RWPE2 (cell line): ENCODE data around the gene CEP85L.

Source experiments
- ATAC-seq: fragments of 200-7000 bp; cut with Tn5 transposase; 3 replicates; pipeline ENCODE4 v1.9.1; 2021; ENCODE audit warnings: low read depth
- DNase-seq: peaks from one replicate; pipeline ENCODE4 v3.0.0-alpha.2; 2020; ENCODE audit warnings: low spot score
- H3K27ac ChIP-seq: fragments of 450-650 bp; 2 replicates; pipeline ENCODE4 v1.5.1; 2017; ENCODE audit warnings: mild to moderate bottlenecking; ENCODE audit not compliant: poor library complexity, severe bottlenecking
- H3K27me3 ChIP-seq: fragments of 250-450 bp; sonication (Bioruptor Pico); 2 replicates; pipeline ENCODE4 v1.5.1; 2021; ENCODE audit warnings: mild to moderate bottlenecking, moderate library complexity; ENCODE audit not compliant: insufficient read depth, poor library complexity, severe bottlenecking
- H3K36me3 ChIP-seq: fragments of 250-450 bp; sonication (Bioruptor Pico); 2 replicates; pipeline ENCODE4 v1.5.1; 2020; ENCODE audit warnings: low read depth, mild to moderate bottlenecking, moderate library complexity
- H3K4me1 ChIP-seq: fragments of 250-450 bp; sonication (Bioruptor Pico); 2 replicates; pipeline ENCODE4 v1.5.1; 2021; ENCODE audit warnings: mild to moderate bottlenecking, moderate library complexity; ENCODE audit not compliant: insufficient read depth, poor library complexity, severe bottlenecking
- H3K4me3 ChIP-seq: fragments of 250-450 bp; sonication (Bioruptor Pico); 2 replicates; pipeline ENCODE4 v1.5.1; 2021; ENCODE audit warnings: mild to moderate bottlenecking, moderate library complexity; ENCODE audit not compliant: severe bottlenecking
- H3K9me3 ChIP-seq: fragments of 250-450 bp; sonication (Bioruptor Pico); 2 replicates; pipeline ENCODE4 v1.5.1; 2021; ENCODE audit warnings: mild to moderate bottlenecking, moderate library complexity; ENCODE audit not compliant: severe bottlenecking
- TF ChIP-seq, protein P1 (sequence below): fragments of 450-650 bp; IDR thresholded peaks from one replicate; pipeline ENCODE4 v1.5.1; 2017; ENCODE audit warnings: mild to moderate bottlenecking, moderate library complexity; ENCODE audit not compliant: poor library complexity, severe bottlenecking

The CEP85L gene

DNA sequence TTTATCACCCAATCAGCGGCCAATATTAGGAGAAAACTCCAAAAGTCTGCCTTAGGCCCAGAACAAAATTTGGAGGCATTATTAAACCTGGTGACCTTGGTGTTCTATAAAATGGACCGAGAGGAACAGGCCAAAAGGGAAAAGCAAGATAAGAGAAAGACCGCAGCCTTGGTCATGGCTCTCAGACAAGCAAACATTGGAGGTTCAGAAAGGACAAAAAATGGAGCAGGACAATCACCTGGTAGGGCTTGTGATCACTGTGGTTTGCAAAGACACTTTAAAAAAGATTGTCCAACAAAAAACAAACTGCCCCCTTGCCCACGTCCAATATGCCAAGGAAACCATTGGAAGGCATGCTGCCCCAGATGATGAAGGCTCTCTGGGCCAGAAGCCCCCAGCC is 31.2 kb downstream of the CEP85L start:
- Histone ChIP-seq H3K27me3 (no peaks in the 10 kb centered on the region), H3K4me1 (no peaks in the 10 kb centered on the region), H3K9me3 (no peaks in the 10 kb centered on the region), H3K36me3 (no peaks in the 10 kb centered on the region), H3K27ac (no peak overlapping the region), H3K4me3 (no peak overlapping the region)
- TF ChIP-seq, protein P1, sequence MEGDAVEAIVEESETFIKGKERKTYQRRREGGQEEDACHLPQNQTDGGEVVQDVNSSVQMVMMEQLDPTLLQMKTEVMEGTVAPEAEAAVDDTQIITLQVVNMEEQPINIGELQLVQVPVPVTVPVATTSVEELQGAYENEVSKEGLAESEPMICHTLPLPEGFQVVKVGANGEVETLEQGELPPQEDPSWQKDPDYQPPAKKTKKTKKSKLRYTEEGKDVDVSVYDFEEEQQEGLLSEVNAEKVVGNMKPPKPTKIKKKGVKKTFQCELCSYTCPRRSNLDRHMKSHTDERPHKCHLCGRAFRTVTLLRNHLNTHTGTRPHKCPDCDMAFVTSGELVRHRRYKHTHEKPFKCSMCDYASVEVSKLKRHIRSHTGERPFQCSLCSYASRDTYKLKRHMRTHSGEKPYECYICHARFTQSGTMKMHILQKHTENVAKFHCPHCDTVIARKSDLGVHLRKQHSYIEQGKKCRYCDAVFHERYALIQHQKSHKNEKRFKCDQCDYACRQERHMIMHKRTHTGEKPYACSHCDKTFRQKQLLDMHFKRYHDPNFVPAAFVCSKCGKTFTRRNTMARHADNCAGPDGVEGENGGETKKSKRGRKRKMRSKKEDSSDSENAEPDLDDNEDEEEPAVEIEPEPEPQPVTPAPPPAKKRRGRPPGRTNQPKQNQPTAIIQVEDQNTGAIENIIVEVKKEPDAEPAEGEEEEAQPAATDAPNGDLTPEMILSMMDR = no peak
- no peak for ATAC-seq
- no peak for DNase-seq

GRCh38 chr6:118618676-118619377 is 32.6 kb downstream of the CEP85L start:
- TF ChIP-seq, protein P1 = peak; percentile 78

DNA sequence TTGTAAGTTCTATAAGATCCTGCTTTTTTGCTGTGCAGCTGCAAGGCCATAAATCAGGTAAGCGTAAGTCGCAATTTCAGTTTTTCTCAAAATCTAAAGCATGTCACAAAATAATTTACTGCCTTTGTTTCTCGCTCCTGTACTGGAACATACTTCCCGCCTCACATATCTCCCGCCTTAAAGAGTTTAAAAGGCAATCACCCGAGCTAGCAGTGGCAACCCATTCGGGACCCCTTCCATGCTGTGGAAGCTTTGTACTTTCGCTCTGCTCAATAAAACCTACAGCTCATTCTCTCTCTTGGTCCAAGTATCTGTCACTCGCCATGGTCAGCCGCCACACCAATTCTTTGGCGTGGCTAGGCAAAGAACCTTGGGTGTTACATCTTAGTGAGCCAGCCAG is 34.0 kb downstream of the CEP85L start:
- TF ChIP-seq, protein P1 = no peak

More at GRCh38 chr6:118618676-118619377, 32.6 kb downstream of the CEP85L start:
- no peaks in the 10 kb centered on the region for H3K36me3 ChIP-seq
- no peak overlapping the region for H3K4me3 ChIP-seq
- DNase-seq = no peak
- H3K4me1 ChIP-seq = no peaks in the 10 kb centered on the region
- no peaks in the 10 kb centered on the region for H3K27me3 ChIP-seq
- ATAC-seq = peak; percentile 67; the same call in 2 of the 3 replicates
- no peaks in the 10 kb centered on the region for H3K9me3 ChIP-seq
- no peak overlapping the region for H3K27ac ChIP-seq

GRCh38 chr6:118611334-118611733 is 40.1 kb downstream of the CEP85L start:
- Histone ChIP-seq H3K9me3 (no peaks in the 10 kb centered on the region), H3K4me1 (no peaks in the 10 kb centered on the region), H3K4me3 (no peak overlapping the region), H3K27ac (no peak overlapping the region), H3K36me3 (no peaks in the 10 kb centered on the region), H3K27me3 (no peaks in the 10 kb centered on the region)
- ATAC-seq = no peak
- TF ChIP-seq, protein P1 = no peak
- DNase-seq = no peak

More for the DNA sequence above, 34.0 kb downstream of the CEP85L start:
- DNase-seq (no peak), ATAC-seq (no peak)
- H3K4me1 ChIP-seq = no peaks in the 10 kb centered on the region
- H3K36me3 ChIP-seq = no peaks in the 10 kb centered on the region
- no peak overlapping the region for H3K4me3 ChIP-seq
- no peak overlapping the region for H3K27ac ChIP-seq
- no peaks in the 10 kb centered on the region for H3K9me3 ChIP-seq
- no peaks in the 10 kb centered on the region for H3K27me3 ChIP-seq

GRCh38 chr6:118606858-118607257 is 44.5 kb downstream of the CEP85L start:
- H3K9me3 ChIP-seq = no peaks in the 10 kb centered on the region
- no peak overlapping the region for H3K27ac ChIP-seq
- TF ChIP-seq, protein P1 = no peak
- H3K36me3 ChIP-seq = no peaks in the 10 kb centered on the region
- H3K4me3 ChIP-seq = no peak overlapping the region
- ATAC-seq = no peak
- no peak for DNase-seq
- H3K27me3 ChIP-seq = no peaks in the 10 kb centered on the region
- no peaks in the 10 kb centered on the region for H3K4me1 ChIP-seq
